B cell (primary cell): ENCODE data around the gene SLC22A31. TPM values are rescaled to one million over a fixed set of nuclear protein-coding genes. Genes with fewer than 3 reads are reported as not detected.
A peak's percentile ranks its signal among the peaks of the same experiment; 100 is the strongest.

Experiments used
- ATAC-seq: fragments of 200-7000 bp; cut with Tn5 transposase; one replicate; pipeline ENCODE4 v1.10.0; 2021; ENCODE audit warnings: low read depth, mild to moderate bottlenecking, moderate number of reproducible peaks, moderate library complexity
- CTCF ChIA-PET: fragments of 350-600 bp; sonication (Branson Sonifier 250); formaldehyde crosslinking; loops from one replicate; lab custom pipeline; 2021; ENCODE audit warnings: antibody characterized with exemption, inconsistent platforms; lab: Charles Lee
- POLR2A ChIA-PET: fragments of 350-600 bp; sonication (Branson Sonifier 250); formaldehyde crosslinking; loops from one replicate; lab custom pipeline; 2021; ENCODE audit warnings: antibody characterized with exemption; lab: Charles Lee
- DNase-seq: peaks from one replicate; pipeline ENCODE4 v3.0.0; 2013
- H2AFZ ChIP-seq: 2 replicates; pipeline ENCODE4 v1.6.1; 2012; ENCODE audit warnings: mild to moderate bottlenecking, low read depth, low read length; ENCODE audit not compliant: insufficient read depth, poor library complexity, severe bottlenecking
- H3K27ac ChIP-seq, 2 donors: 1 replicate in 1 of 2; 2 replicates in 1 of 2; pipeline ENCODE4 v1.5.1; 2012 to 2013; ENCODE audit warnings: low read length in 2 of 2, mild to moderate bottlenecking in 2 of 2, moderate library complexity in 1 of 2
- H3K27me3 ChIP-seq, 4 experiments: fragments of 200-600 bp in 1 of 4; sonication (generic) in 1 of 4; replicated peaks in 1 of 4; 1 replicate in 2 of 4; 2 replicates in 2 of 4; pipeline versions ENCODE4 v1.6.1 to v1.7.0; 2013 to 2016; ENCODE audit warnings: low read length in 3 of 4, mild to moderate bottlenecking in 2 of 4, mixed read lengths in 1 of 4, moderate library complexity in 1 of 4; ENCODE audit not compliant: insufficient read depth in 4 of 4, control insufficient read depth in 3 of 4; ENCODE audit errors: control extremely low read depth in 1 of 4
- H3K36me3 ChIP-seq, 2 experiments: replicated peaks in 1 of 2; 1 replicate in 1 of 2; 2 replicates in 1 of 2; pipeline versions ENCODE4 v1.6.1 to v1.7.1; 2013; ENCODE audit warnings: low read length in 1 of 2; ENCODE audit not compliant: insufficient read depth in 2 of 2, control insufficient read depth in 1 of 2; ENCODE audit errors: control extremely low read depth in 1 of 2, extremely low read depth in 1 of 2
- H3K4me1 ChIP-seq, 2 donors: fragments of 200-600 bp in 1 of 2; sonication (generic) in 1 of 2; 1 replicate in 1 of 2; 2 replicates in 1 of 2; pipeline versions ENCODE4 v1.5.1 to v1.6.1; 2013 to 2017; ENCODE audit warnings: low read length in 2 of 2; ENCODE audit not compliant: control insufficient read depth in 2 of 2, insufficient read depth in 2 of 2
- H3K4me2 ChIP-seq: replicated peaks from 2 replicates; pipeline ENCODE3; 2012; ENCODE audit warnings: mild to moderate bottlenecking, low read depth, low read length; ENCODE audit not compliant: poor library complexity, severe bottlenecking
- H3K4me3 ChIP-seq, 5 experiments: fragments of 200-600 bp in 1 of 5; sonication (generic) in 1 of 5; 1 replicate in 3 of 5; 2 replicates in 2 of 5; pipeline versions ENCODE4 v1.5.1 to v1.7.0; 2011 to 2016; ENCODE audit warnings: low read length in 4 of 5, mild to moderate bottlenecking in 4 of 5, low read depth in 2 of 5, control low read depth in 1 of 5, moderate library complexity in 1 of 5; ENCODE audit not compliant: insufficient read depth in 1 of 5; ENCODE audit errors: control extremely low read depth in 1 of 5, extremely low read depth in 1 of 5
- H3K79me2 ChIP-seq: fragments of 200-600 bp; sonication (generic); one replicate; pipeline ENCODE4 v1.6.0; 2016; ENCODE audit warnings: low read length; ENCODE audit not compliant: control insufficient read depth, insufficient read depth
- H3K9ac ChIP-seq: fragments of 200-600 bp; sonication (generic); 2 replicates; pipeline ENCODE4 v1.6.1; 2017; ENCODE audit warnings: mild to moderate bottlenecking, low read length, moderate library complexity
- H3K9me3 ChIP-seq, 3 donors: one replicate each; pipeline versions ENCODE4 v1.6.1 to v1.7.1; 2013; ENCODE audit warnings: low read length in 2 of 3; ENCODE audit not compliant: control insufficient read depth in 2 of 3, insufficient read depth in 1 of 3; ENCODE audit errors: control extremely low read depth in 1 of 3
- H4K20me1 ChIP-seq: 2 replicates; pipeline ENCODE4 v1.6.0; 2012; ENCODE audit warnings: mild to moderate bottlenecking, low read length; ENCODE audit not compliant: insufficient read depth, control insufficient read depth, poor library complexity, severe bottlenecking
- H3K27ac Mint-ChIP-seq: one replicate; pipeline ENCODE4 v1.8.0; 2021; ENCODE audit warnings: mixed read lengths
- H3K27me3 Mint-ChIP-seq: one replicate; pipeline ENCODE4 v1.8.0; 2021; ENCODE audit warnings: mixed read lengths
- H3K4me1 Mint-ChIP-seq: one replicate; pipeline ENCODE4 v1.8.0; 2021; ENCODE audit warnings: mixed read lengths
- H3K4me3 Mint-ChIP-seq: one replicate; pipeline ENCODE4 v1.8.0; 2021; ENCODE audit warnings: mixed read lengths
- H3K9me3 Mint-ChIP-seq: one replicate; pipeline ENCODE4 v1.8.0; 2022; ENCODE audit warnings: mixed read lengths; ENCODE audit not compliant: insufficient read depth
- CTCF ChIP-seq: fragments of 200-600 bp; IDR thresholded peaks from one replicate; pipeline ENCODE4 v1.8.0; 2022; ENCODE audit warnings: antibody characterized with exemption, mild to moderate bottlenecking
- EZH2 ChIP-seq: IDR thresholded peaks from 2 replicates; pipeline ENCODE4 v1.6.1; 2012; ENCODE audit warnings: borderline replicate concordance, low read depth, mild to moderate bottlenecking, moderate library complexity, low read length; ENCODE audit not compliant: insufficient read depth, poor library complexity, severe bottlenecking
- WGBS: methylation state at CpG from one replicate; pipeline ENCODE4 v1.1.5; 2013; ENCODE audit warnings: missing lambda C conversion rate; ENCODE audit not compliant: insufficient coverage; 5-methylcytosine and 5-hydroxymethylcytosine counted together
- intact Hi-C: fragments of 100-400 bp; cut with micrococcal nuclease; formaldehyde crosslinking; loops from one replicate; pipeline ENCODE4 v1.10.0; 2022
- polyA plus RNA-seq: library from polyadenylated mRNA; depleted of rRNA; stranded (reverse); fragments of >200 nt; gene quantifications from 2 replicates; pipeline ENCODE4 v1.2.3, GENCODE V29; 2012
- total RNA-seq, 2 donors: library from RNA; stranded (reverse); fragments of 120-200 nt in 1 of 2; gene quantifications; 1 replicate in 1 of 2; 2 replicates in 1 of 2; pipeline versions ENCODE4 v1.2.3 to v1.2.4, GENCODE V29; 2013 to 2022

SLC22A31 gene
- total and polyA plus RNA-seq, 2 donors (not counting 1 experiment from before 2014, with no cell fraction given): 0.33 TPM; not detected in 1

DNA sequence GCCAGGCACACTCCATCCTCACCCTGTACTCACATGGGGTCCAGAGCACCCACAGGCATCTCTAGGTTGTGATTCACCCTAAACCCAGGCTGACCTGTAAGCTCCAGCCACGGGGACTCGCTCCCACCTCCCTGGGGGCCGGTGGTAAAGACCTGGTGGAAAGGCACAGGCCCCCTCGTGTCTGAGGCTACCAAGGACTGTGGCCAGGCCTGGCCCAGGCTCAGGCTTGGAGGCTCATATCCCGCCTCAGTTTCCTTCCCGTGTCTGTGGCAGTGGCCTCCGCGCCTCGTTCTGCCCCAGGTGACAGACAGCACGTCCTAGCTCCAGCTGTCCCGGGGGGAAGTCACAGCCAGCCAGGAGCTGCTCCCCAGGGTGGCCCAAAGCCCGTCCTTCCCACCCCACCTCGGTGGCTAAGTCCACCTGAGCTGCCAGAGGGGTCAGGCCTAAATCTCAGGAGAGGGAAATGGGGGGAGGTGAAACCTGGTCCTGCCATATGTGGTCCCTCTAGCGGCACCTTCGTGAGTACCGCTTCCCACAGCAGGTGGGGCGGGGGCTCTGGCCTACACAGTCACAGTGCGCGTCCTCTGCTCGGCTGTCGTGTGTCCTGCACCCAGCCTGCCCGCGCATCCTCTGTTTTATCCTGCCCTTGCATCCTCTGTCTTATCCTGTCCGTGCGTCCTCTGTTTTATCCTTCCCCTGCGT is 16.2 kb downstream of the SLC22A31 start:
- WGBS: 88% methylated on average over 24 of the region's 26 CpGs
- peaks cover 0 to 16% (median 0%) of the 10 kb centered on the region in 3 donors for H3K9me3 ChIP-seq
- no peak overlapping the region for H2AFZ ChIP-seq
- no peak overlapping the region for H3K27ac ChIP-seq
- Mint-ChIP-seq H3K9me3 (no peaks in the 10 kb centered on the region), H3K4me3 (no peak overlapping the region), H3K27me3 (no peaks in the 10 kb centered on the region), H3K27ac (peak overlapping the region; percentile 17), H3K4me1 (no peaks in the 10 kb centered on the region)
- no peaks in the 10 kb centered on the region for H4K20me1 ChIP-seq
- H3K9ac ChIP-seq: no peak overlapping the region
- CTCF ChIA-PET: interaction anchor here (1.7 kb wide), 1 partner anchor 17 kb away, joined by 4 read pairs; no protein-coding TSS in a partner anchor
- no peaks in the 10 kb centered on the region for H3K36me3 ChIP-seq
- POLR2A ChIA-PET: no interaction called here
- DNase-seq (no peak), ATAC-seq (no peak)
- TF ChIP-seq EZH2 (no peak), CTCF (no peak)
- H3K4me1 ChIP-seq: no peaks in the 10 kb centered on the region
- no peaks in the 10 kb centered on the region for H3K79me2 ChIP-seq
- H3K27me3 ChIP-seq: peaks cover 0 to 2% (median 0%) of the 10 kb centered on the region in 4 experiments
- intact Hi-C loops: no loop called here
- no peak overlapping the region for H3K4me3 ChIP-seq
- H3K4me2 ChIP-seq: no peak overlapping the region

DNA sequence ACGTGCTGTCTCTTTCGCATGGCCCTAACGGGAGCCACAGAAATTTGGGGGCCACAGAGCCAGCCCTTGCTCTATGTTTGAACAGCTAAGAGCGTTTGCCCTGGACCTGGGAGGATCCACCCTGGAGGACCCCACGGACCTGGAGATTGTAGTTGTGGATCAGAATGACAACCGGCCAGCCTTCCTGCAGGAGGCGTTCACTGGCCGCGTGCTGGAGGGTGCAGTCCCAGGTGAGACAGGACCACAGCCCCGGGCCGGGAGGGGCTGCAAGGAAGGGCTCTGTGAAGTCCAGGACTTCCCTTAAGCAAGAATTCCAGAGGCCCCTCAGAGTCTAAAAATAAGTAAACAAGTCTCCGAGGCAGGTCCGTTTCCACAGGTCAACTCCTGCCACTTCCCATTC is 16.9 kb downstream of the SLC22A31 start:
- Histone ChIP-seq H3K9ac (no peak overlapping the region), H3K27ac (no peak overlapping the region), H3K79me2 (no peaks in the 10 kb centered on the region), H3K4me2 (no peak overlapping the region), H3K27me3 (peaks cover 0 to 2% (median 0%) of the 10 kb centered on the region in 4 experiments), H2AFZ (no peak overlapping the region), H3K9me3 (peaks cover 0 to 16% (median 0%) of the 10 kb centered on the region in 3 donors), H3K4me3 (no peak overlapping the region), H3K36me3 (no peaks in the 10 kb centered on the region), H4K20me1 (no peaks in the 10 kb centered on the region), H3K4me1 (no peaks in the 10 kb centered on the region)
- H3K27ac Mint-ChIP-seq: no peak overlapping the region
- TF ChIP-seq CTCF: no peak
- TF ChIP-seq EZH2: no peak
- ChIA-PET POLR2A (no interaction called here), CTCF (interaction anchor here (1.7 kb wide), 1 partner anchor 16 kb away, joined by 4 read pairs; no protein-coding TSS in a partner anchor)
- no peaks in the 10 kb centered on the region for H3K4me1 Mint-ChIP-seq
- ATAC-seq (no peak), DNase-seq (no peak)
- intact Hi-C loops: no loop called here
- H3K27me3 Mint-ChIP-seq: no peaks in the 10 kb centered on the region
- H3K9me3 Mint-ChIP-seq: no peaks in the 10 kb centered on the region
- 68% methylated on average over 11 of the region's 13 CpGs for WGBS
- no peak overlapping the region for H3K4me3 Mint-ChIP-seq
